ENCODE data around the gene IDNK. TPM values are rescaled to one million over a fixed set of nuclear protein-coding genes. Genes with fewer than 3 reads are reported as not detected.
A peak's percentile ranks its signal among the peaks of the same experiment; 100 is the strongest.

The IDNK gene
- total RNA-seq, 2 experiments from 2014 or later, result 7.2 to 7.8 TPM

DNA sequence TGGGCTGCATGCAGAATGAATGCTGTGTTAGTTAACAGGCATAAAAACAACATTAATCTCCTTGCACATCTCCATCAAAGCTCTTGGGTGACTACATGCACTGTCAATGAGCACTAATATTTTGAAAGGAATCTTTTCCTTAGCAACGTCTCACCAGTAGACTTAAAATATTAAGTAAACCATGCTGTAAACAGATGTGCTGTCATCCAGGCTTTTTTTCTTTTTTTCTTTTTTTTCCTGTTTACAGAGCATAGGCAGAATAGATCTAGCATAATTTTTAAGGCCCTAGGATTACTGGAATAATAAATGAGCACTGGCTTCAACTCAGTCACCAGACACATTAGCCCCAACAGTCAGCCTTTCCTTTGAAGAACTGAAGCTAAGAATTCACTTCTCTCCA is 48.5 kb downstream of the IDNK start:
- DNase-seq, result no peak
- H3K4me1 Mint-ChIP-seq, result peaks cover 3% of the 10 kb centered on the region
- no peak overlapping the region for H3K27ac Mint-ChIP-seq
- H3K36me3 Mint-ChIP-seq (ENCODE audit: low read depth), result peaks cover 46% of the 10 kb centered on the region
- ChIA-PET POLR2A (no interaction called here), CTCF (interaction anchor here (0.8 to 1.5 kb wide), 2 partner anchors 7 to 46 kb away, joined by 3 read pairs; no protein-coding TSS in a partner anchor)
- H3K9me3 Mint-ChIP-seq, result no peaks in the 10 kb centered on the region
- H3K27me3 Mint-ChIP-seq, result no peaks in the 10 kb centered on the region
- H3K4me3 Mint-ChIP-seq, result no peak overlapping the region

GRCh38 chr9:83675466-83675865 is 52.5 kb downstream of the IDNK start:
- Mint-ChIP-seq H3K4me3 (no peak overlapping the region), H3K27ac (peak overlapping the region; percentile 13), H3K36me3 (ENCODE audit: low read depth) (peaks cover 50% of the 10 kb centered on the region), H3K27me3 (no peaks in the 10 kb centered on the region), H3K4me1 (peaks cover 9% of the 10 kb centered on the region), H3K9me3 (no peaks in the 10 kb centered on the region)
- ChIA-PET POLR2A (no interaction called here), CTCF (no interaction called here)
- no peak for DNase-seq

GRCh38 chr9:83677596-83677995 is 54.7 kb downstream of the IDNK start:
- POLR2A ChIA-PET, result no interaction called here

DNA sequence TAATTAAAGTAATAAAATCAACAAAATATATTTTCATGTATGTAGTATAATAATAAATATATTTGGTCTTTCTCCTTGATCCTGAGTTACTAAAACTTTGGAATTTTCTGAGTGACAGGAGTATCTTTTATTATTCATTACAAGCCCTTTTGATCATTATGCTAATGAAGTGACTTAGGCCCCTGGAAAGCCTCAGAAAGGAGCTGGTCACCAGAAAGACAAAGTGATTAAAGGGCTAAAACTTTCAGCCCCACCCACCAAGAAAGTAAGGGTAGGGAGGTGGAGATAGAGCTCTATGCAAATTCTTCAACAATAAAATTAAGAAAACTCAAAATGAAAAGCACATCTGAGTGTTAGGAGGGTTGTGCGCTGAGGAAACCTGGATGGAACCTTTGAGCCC is 57.3 kb downstream of the IDNK start:
- Mint-ChIP-seq H3K27ac (no peak overlapping the region), H3K9me3 (no peaks in the 10 kb centered on the region), H3K4me1 (peaks cover 18% of the 10 kb centered on the region), H3K27me3 (no peaks in the 10 kb centered on the region), H3K4me3 (no peak overlapping the region), H3K36me3 (ENCODE audit: low read depth) (peaks cover 33% of the 10 kb centered on the region)
- DNase-seq, result no peak
- ChIA-PET CTCF (interaction anchor here (0.6 to 1.2 kb wide), 3 partner anchors 9 to 28 kb away, joined by 3 to 5 read pairs (median 3); partner anchors contain the start of gene UBQLN1), POLR2A (no interaction called here)

More at GRCh38 chr9:83677596-83677995, 54.7 kb downstream of the IDNK start:
- CTCF ChIA-PET, result interaction anchor here (0.6 to 1.6 kb wide), 2 partner anchors 19 to 22 kb away, joined by 3 to 8 read pairs; no protein-coding TSS in a partner anchor
- no peak for DNase-seq
- H3K4me1 Mint-ChIP-seq, result peaks cover 13% of the 10 kb centered on the region
- H3K4me3 Mint-ChIP-seq, result no peak overlapping the region
- H3K36me3 Mint-ChIP-seq (ENCODE audit: low read depth), result peaks cover 45% of the 10 kb centered on the region
- H3K27me3 Mint-ChIP-seq, result no peaks in the 10 kb centered on the region
- no peak overlapping the region for H3K27ac Mint-ChIP-seq
- H3K9me3 Mint-ChIP-seq, result no peaks in the 10 kb centered on the region

DNA sequence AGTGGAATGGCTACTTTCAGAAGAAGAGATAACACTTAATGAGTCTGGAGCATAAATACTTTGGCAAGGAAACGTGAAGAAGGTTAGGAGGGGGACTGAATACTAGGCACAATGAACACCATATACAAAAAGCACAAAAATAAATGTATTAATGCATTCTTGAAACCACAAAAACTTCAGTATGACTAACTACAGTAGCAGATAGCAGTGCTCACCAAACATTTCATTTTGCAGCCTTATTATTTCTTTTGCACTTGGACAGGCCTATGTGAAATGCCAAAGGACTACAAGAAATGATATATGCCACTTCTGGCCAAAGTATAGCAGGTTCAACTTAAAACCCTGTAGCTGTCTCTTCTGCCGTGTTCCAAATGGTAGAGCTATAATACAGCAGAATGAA is 58.5 kb downstream of the IDNK start:
- Mint-ChIP-seq H3K4me3 (no peak overlapping the region), H3K27me3 (no peaks in the 10 kb centered on the region), H3K27ac (no peak overlapping the region), H3K4me1 (peaks cover 18% of the 10 kb centered on the region), H3K36me3 (ENCODE audit: low read depth) (peaks cover 31% of the 10 kb centered on the region), H3K9me3 (no peaks in the 10 kb centered on the region)
- POLR2A ChIA-PET, result no interaction called here
- DNase-seq, result no peak
- CTCF ChIA-PET, result interaction anchor here (1.4 kb wide), 1 partner anchor 33 kb away, joined by 3 read pairs; no protein-coding TSS in a partner anchor

DNA sequence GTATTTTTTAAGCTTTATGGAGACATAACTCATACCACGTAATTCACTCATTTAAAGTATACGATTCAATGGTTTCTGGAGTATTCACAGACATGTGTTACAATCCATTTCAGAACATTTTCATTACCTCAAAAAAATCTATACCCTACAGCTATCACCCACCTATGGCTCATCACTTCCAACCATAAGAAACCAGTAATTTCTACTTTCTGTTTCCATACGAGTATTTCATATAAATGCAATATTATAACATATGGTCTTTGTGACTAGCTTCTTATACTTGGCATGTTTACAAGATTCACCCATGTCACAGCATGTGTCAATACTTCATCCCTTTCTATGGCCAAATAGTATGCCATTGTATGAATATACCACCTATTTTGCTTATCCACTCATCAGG is 66.0 kb downstream of the IDNK start:
- no peaks in the 10 kb centered on the region for H3K27me3 Mint-ChIP-seq
- H3K27ac Mint-ChIP-seq, result no peak overlapping the region
- POLR2A ChIA-PET, result interaction anchor here (1.0 kb wide), 1 partner anchor 19 kb away, joined by 3 read pairs; the partner anchor contains the start of gene UBQLN1
- no peak for DNase-seq
- no peak overlapping the region for H3K4me3 Mint-ChIP-seq
- H3K36me3 Mint-ChIP-seq (ENCODE audit: low read depth), result peaks cover 4% of the 10 kb centered on the region
- peaks cover 46% of the 10 kb centered on the region for H3K4me1 Mint-ChIP-seq
- CTCF ChIA-PET, result interaction anchor here (0.7 to 1.6 kb wide), 3 partner anchors 8 to 22 kb away, joined by 3 to 5 read pairs (median 4); partner anchors contain the start of gene UBQLN1
- H3K9me3 Mint-ChIP-seq, result no peaks in the 10 kb centered on the region

DNA sequence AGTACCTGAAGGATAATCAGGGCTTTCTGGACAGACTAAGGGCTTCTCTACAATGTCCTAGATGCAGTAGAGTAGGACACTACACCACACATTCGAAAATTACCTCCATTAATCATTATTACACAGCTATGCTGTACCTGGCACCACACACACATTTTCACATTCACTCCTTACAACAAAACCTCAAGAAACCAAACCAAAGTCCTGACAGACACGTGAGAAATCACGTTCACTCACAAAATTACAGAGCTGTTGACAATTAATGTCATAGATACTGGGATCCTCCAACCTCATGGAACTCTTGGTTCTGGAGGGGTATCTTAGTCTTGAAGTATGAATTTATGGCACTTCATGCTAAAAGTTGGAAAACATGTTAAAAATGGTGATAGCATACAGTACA is 68.5 kb downstream of the IDNK start:
- Mint-ChIP-seq H3K9me3 (no peaks in the 10 kb centered on the region), H3K4me3 (no peak overlapping the region), H3K4me1 (peaks cover 50% of the 10 kb centered on the region), H3K27me3 (no peaks in the 10 kb centered on the region), H3K36me3 (ENCODE audit: low read depth) (no peaks in the 10 kb centered on the region), H3K27ac (no peak overlapping the region)
- POLR2A ChIA-PET, result no interaction called here
- CTCF ChIA-PET, result interaction anchor here (2.2 kb wide), 1 partner anchor 10 kb away, joined by 6 read pairs; no protein-coding TSS in a partner anchor
- no peak for DNase-seq

Other genes with a start within 250 kb of the IDNK start
- 1 to 10 TPM in 1 of 2 experiments, under 1 TPM in 1; 0.62 to 1.1 TPM for gene FRMD3, start 84.7 kb upstream of the IDNK start, total RNA-seq
- gene UBQLN1, start 84.8 kb downstream of the IDNK start, total RNA-seq, result 100 to 1,000 TPM in 1 of 2 experiments, 10 to 100 TPM in 1; 95.7 to 110 TPM
- 1 to 10 TPM; 5.5 to 5.9 TPM for gene GKAP1, start 194.6 kb downstream of the IDNK start, total RNA-seq